DND-41 (cell line): ENCODE results near the gene ERGIC1.

ENCODE experiments used
- ATAC-seq: fragments of 200-7000 bp; cut with Tn5 transposase; 3 replicates; pipeline ENCODE4 v1.9.1; 2021; ENCODE audit warnings: low read depth; ENCODE audit not compliant: insufficient read depth
- DNase-seq: peaks from one replicate; pipeline ENCODE4 v3.0.0-alpha.2; 2020
- H2AFZ ChIP-seq: 2 replicates; pipeline ENCODE4 v1.6.0; 2012; ENCODE audit warnings: low read depth, low read length
- H3K27ac ChIP-seq: 2 replicates; pipeline ENCODE4 v1.5.1; 2012; ENCODE audit warnings: low read length, inconsistent platforms
- H3K27me3 ChIP-seq: fragments of 200-600 bp; sonication (generic); 2 replicates; pipeline ENCODE4 v1.6.0; 2012; ENCODE audit warnings: low read length, mild to moderate bottlenecking, inconsistent platforms; ENCODE audit not compliant: insufficient read depth, poor library complexity
- H3K36me3 ChIP-seq: 2 replicates; pipeline ENCODE4 v1.5.1; 2012; ENCODE audit warnings: low read length, inconsistent platforms; ENCODE audit not compliant: insufficient read depth
- H3K4me1 ChIP-seq: 2 replicates; pipeline ENCODE4 v1.5.1; 2012; ENCODE audit warnings: mild to moderate bottlenecking, low read length; ENCODE audit not compliant: insufficient read depth
- H3K4me2 ChIP-seq: 2 replicates; pipeline ENCODE4 v1.6.0; 2012; ENCODE audit warnings: mild to moderate bottlenecking, moderate library complexity, low read length, inconsistent platforms; ENCODE audit not compliant: insufficient read depth
- H3K4me3 ChIP-seq, 2 experiments: fragments of 200-600 bp in 1 of 2; shearing (Covaris generic) in 1 of 2; 2 replicates each; pipeline ENCODE4 v1.5.1; 2012 to 2016; ENCODE audit warnings: inconsistent platforms in 2 of 2, low read length in 2 of 2, mild to moderate bottlenecking in 2 of 2, low read depth in 1 of 2, moderate library complexity in 1 of 2
- H3K79me2 ChIP-seq: 2 replicates; pipeline ENCODE4 v1.6.0; 2012; ENCODE audit warnings: low read length, inconsistent platforms; ENCODE audit not compliant: insufficient read depth
- H3K9ac ChIP-seq: 2 replicates; pipeline ENCODE4 v1.6.0; 2012; ENCODE audit warnings: low read depth, mild to moderate bottlenecking, inconsistent platforms, low read length, moderate library complexity
- H3K9me3 ChIP-seq: 2 replicates; pipeline ENCODE4 v1.5.1; 2012; ENCODE audit warnings: low read length, moderate library complexity, mild to moderate bottlenecking, inconsistent platforms; ENCODE audit not compliant: insufficient read depth, severe bottlenecking
- H4K20me1 ChIP-seq: 2 replicates; pipeline ENCODE4 v1.6.0; 2012; ENCODE audit warnings: low read length; ENCODE audit not compliant: insufficient read depth
- CTCF ChIP-seq: IDR thresholded peaks from 2 replicates; pipeline ENCODE4 v1.5.1; 2012; ENCODE audit warnings: borderline replicate concordance, low read length, moderate library complexity, mild to moderate bottlenecking; ENCODE audit not compliant: poor library complexity, severe bottlenecking; ENCODE audit errors: extremely low read depth
- EZH2 ChIP-seq: IDR thresholded peaks from 3 replicates; pipeline ENCODE4 v1.6.1; 2012; ENCODE audit warnings: borderline replicate concordance, low read depth, mild to moderate bottlenecking, moderate library complexity, low read length, inconsistent platforms; ENCODE audit not compliant: severe bottlenecking

The ERGIC1 gene

DNA sequence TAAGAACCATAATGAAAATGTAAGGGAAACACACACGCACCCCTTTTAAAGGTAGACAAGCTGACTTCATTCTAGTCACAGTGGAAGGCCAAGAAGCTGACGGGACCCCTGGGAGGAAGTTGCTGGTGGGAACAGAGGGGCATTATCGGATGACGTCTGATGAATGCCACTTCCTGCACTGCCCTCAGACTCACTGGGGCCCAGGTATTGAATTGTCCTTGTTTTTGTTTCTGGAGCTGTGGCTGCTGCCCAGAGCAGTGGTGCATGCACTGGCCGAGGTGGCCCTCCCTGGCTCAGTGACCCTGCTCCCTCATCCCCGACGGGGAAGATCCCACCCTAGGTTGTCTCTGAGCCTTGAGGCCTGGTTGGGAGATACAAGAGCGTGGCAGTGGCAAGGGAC is 109.9 kb downstream of the ERGIC1 start:
- H3K4me1 ChIP-seq: no peaks in the 10 kb centered on the region
- H3K4me2 ChIP-seq: no peak overlapping the region
- H4K20me1 ChIP-seq: no peaks in the 10 kb centered on the region
- H2AFZ ChIP-seq: no peak overlapping the region
- no peaks in the 10 kb centered on the region for H3K79me2 ChIP-seq
- no peaks in the 10 kb centered on the region for H3K27me3 ChIP-seq
- TF ChIP-seq CTCF (no peak), EZH2 (no peak)
- DNase-seq: no peak
- peaks cover 32% of the 10 kb centered on the region for H3K36me3 ChIP-seq
- H3K27ac ChIP-seq: no peak overlapping the region
- no peak overlapping the region for H3K9ac ChIP-seq
- no peaks in the 10 kb centered on the region for H3K9me3 ChIP-seq
- ATAC-seq: no peak
- no peak overlapping the region for H3K4me3 ChIP-seq

DNA sequence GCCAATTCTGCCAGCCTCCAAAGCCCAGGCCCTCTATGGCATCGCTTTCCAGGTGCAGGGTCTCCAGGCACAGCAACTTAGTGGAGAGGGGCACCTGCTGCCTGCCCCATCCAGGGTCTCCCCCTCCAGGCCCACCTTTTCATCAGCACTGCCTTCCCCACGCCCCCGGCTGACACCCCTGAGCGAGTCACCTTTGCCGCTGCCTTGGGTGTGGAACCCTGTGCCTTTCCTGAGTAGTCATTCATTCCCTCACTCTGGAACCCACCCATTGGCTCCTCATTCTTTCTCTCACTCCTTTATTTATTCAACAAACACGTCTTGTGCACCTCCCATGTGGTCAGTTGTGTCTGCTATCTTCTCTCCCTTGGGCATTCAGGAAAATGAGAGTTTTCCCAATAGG is 110.7 kb downstream of the ERGIC1 start:
- Histone ChIP-seq H2AFZ (no peak overlapping the region), H3K9ac (no peak overlapping the region), H3K36me3 (peaks cover 39% of the 10 kb centered on the region), H3K27me3 (no peaks in the 10 kb centered on the region), H3K27ac (no peak overlapping the region), H3K4me3 (no peak overlapping the region), H3K4me2 (no peak overlapping the region), H3K9me3 (no peaks in the 10 kb centered on the region), H4K20me1 (no peaks in the 10 kb centered on the region), H3K4me1 (no peaks in the 10 kb centered on the region), H3K79me2 (no peaks in the 10 kb centered on the region)
- no peak for ATAC-seq
- no peak for TF ChIP-seq EZH2
- no peak for TF ChIP-seq CTCF
- DNase-seq: no peak

GRCh38 chr5:172945151-172945550 is 111.1 kb downstream of the ERGIC1 start:
- no peak for ATAC-seq
- Histone ChIP-seq H3K27ac (no peak overlapping the region), H3K4me2 (no peak overlapping the region)

More at GRCh38 chr5:172945151-172945550, 111.1 kb downstream of the ERGIC1 start:
- H4K20me1 ChIP-seq: no peaks in the 10 kb centered on the region
- H3K36me3 ChIP-seq: peaks cover 39% of the 10 kb centered on the region
- H3K9ac ChIP-seq: no peak overlapping the region
- H3K4me3 ChIP-seq: no peak overlapping the region
- TF ChIP-seq CTCF (no peak), EZH2 (no peak)
- no peaks in the 10 kb centered on the region for H3K9me3 ChIP-seq
- H3K4me1 ChIP-seq: no peaks in the 10 kb centered on the region
- no peaks in the 10 kb centered on the region for H3K79me2 ChIP-seq
- DNase-seq: no peak
- no peak overlapping the region for H2AFZ ChIP-seq
- H3K27me3 ChIP-seq: no peaks in the 10 kb centered on the region
